Measurements from ENCODE around the gene H1-8. TPM values are rescaled to one million over a fixed set of nuclear protein-coding genes. Genes with fewer than 3 reads are reported as not detected.
A peak's percentile ranks its signal among the peaks of the same experiment; 100 is the strongest.

H1-8 gene
- total RNA-seq, 1 experiment from 2014 or later, result not detected

GRCh38 chr3:129587566-129588210, 44.7 kb downstream of the H1-8 start:
- peak overlapping the region in 2 of 3 experiments; percentile 43 to 85; a peak in 4 of 7 replicates for H3K27ac Mint-ChIP-seq
- no peak overlapping the region for H2BK5ac ChIP-seq (ENCODE audit: insufficient read length, low read length)
- no peak overlapping the region for H3K4me3 Mint-ChIP-seq
- H2BK15ac ChIP-seq (ENCODE audit: low read depth, low read length), result no peak overlapping the region
- no peak overlapping the region for H3K23ac ChIP-seq (ENCODE audit: insufficient read length, low read depth, low read length)
- peaks cover 8% of the 10 kb centered on the region; the same call in 1 of the 2 replicates for H3K4me1 ChIP-seq (ENCODE audit: insufficient read depth, low read length)
- no peaks in the 10 kb centered on the region for H4K20me1 ChIP-seq (ENCODE audit: control insufficient read depth, insufficient read depth, insufficient read length)
- H3K9me3 Mint-ChIP-seq, result no peaks in the 10 kb centered on the region
- no peaks in the 10 kb centered on the region for H3K27me3 ChIP-seq (ENCODE audit: insufficient read depth, low read length)
- H3K36me3 Mint-ChIP-seq (ENCODE audit: insufficient read depth in 1 of 3, low read depth in 3 of 3), result peaks cover 0 to 7% (median 2%) of the 10 kb centered on the region in 3 experiments; a peak in 4 of 7 replicates
- H2BK20ac ChIP-seq (ENCODE audit: low read depth, low read length, poor library complexity, severe bottlenecking), result no peak overlapping the region
- peaks cover 20 to 23% of the 10 kb centered on the region in 2 experiments for H3K4me1 Mint-ChIP-seq
- no peak overlapping the region for H4K8ac ChIP-seq (replicated peaks; ENCODE audit: insufficient read length, low read depth, low read length)
- H3T11ph ChIP-seq (ENCODE audit: low read length), result no peak overlapping the region
- no peak overlapping the region for H2BK120ac ChIP-seq (ENCODE audit: low read depth, low read length, poor library complexity, severe bottlenecking)
- H2BK12ac ChIP-seq (ENCODE audit: insufficient read length, low read depth, low read length), result no peak overlapping the region
- H4K91ac ChIP-seq (ENCODE audit: insufficient read length, low read depth, low read length), result no peak overlapping the region
- H3K9me3 ChIP-seq (ENCODE audit: control insufficient read depth, low read depth, low read length), result no peaks in the 10 kb centered on the region
- H4K5ac ChIP-seq (ENCODE audit: insufficient read length, low read depth, low read length), result no peak overlapping the region
- H2AFZ ChIP-seq (ENCODE audit: low read length), result no peak overlapping the region
- H3K9ac ChIP-seq (ENCODE audit: extremely low read depth, insufficient read length, low read length), result no peak overlapping the region
- no peak for DNase-seq
- no peaks in the 10 kb centered on the region for H3K23me2 ChIP-seq (ENCODE audit: insufficient read length, low read depth, low read length, poor library complexity, severe bottlenecking)
- no peak overlapping the region for H3K4ac ChIP-seq (ENCODE audit: low read depth, low read length)
- H3K27me3 Mint-ChIP-seq (ENCODE audit: low read depth), result no peaks in the 10 kb centered on the region
- H2AK5ac ChIP-seq (ENCODE audit: insufficient read length, low read length), result no peak overlapping the region
- no peak overlapping the region for H3K4me2 ChIP-seq (ENCODE audit: insufficient read depth, insufficient read length, low read length)
- no peak for TF ChIP-seq CTCF (conservative IDR thresholded peaks at IDR 0.05)
- H3K14ac ChIP-seq (ENCODE audit: insufficient read depth, low read length), result no peak overlapping the region
- H3K18ac ChIP-seq (ENCODE audit: insufficient read length, low read depth, low read length), result no peak overlapping the region
- no peak overlapping the region for H3K27ac ChIP-seq (ENCODE audit: insufficient read length, low read depth, low read length)
- H3K79me2 ChIP-seq (ENCODE audit: insufficient read depth, low read length), result no peaks in the 10 kb centered on the region
- H3K56ac ChIP-seq (ENCODE audit: insufficient read length, low read depth, low read length), result no peak overlapping the region
- no peaks in the 10 kb centered on the region for H3K79me1 ChIP-seq (ENCODE audit: insufficient read depth, low read depth, low read length, poor library complexity, severe bottlenecking)
- no CpG with 5 or more reads among the region's 10 CpGs for WGBS (ENCODE audit: extremely low coverage, insufficient read length, low lambda C conversion rate)

Data from H9 (cell line).